Tibial nerve (tissue), 4 donors: ENCODE measurements around the gene MAP3K19. TPM values are rescaled to one million over a fixed set of nuclear protein-coding genes. Genes with fewer than 3 reads are reported as not detected.

Experiments used
- DNase-seq, 2 donors: peaks; one replicate each; pipeline ENCODE4 v3.0.0-alpha.2; 2019; ENCODE audit warnings: low spot score in 2 of 2
- H3K27ac ChIP-seq, 4 donors: fragments of 200-600 bp; sonication (generic) in 3 of 4; one replicate each; pipeline ENCODE4 v1.5.1; 2017 to 2019; ENCODE audit warnings: mild to moderate bottlenecking in 1 of 4
- H3K27me3 ChIP-seq, 2 donors: fragments of 200-600 bp; sonication (generic) in 1 of 2; one replicate each; pipeline versions ENCODE4 v1.5.1 to v1.6.0; 2017 to 2019
- H3K36me3 ChIP-seq, 3 donors: fragments of 200-600 bp; sonication (generic); one replicate each; pipeline ENCODE4 v1.5.1; 2018 to 2019
- H3K4me1 ChIP-seq, 4 donors: fragments of 200-600 bp; sonication (generic) in 3 of 4; one replicate each; pipeline ENCODE4 v1.5.1; 2017 to 2019
- H3K4me3 ChIP-seq, 4 donors: fragments of 200-600 bp; sonication (generic) in 3 of 4; one replicate each; pipeline ENCODE4 v1.5.1; 2017 to 2019; ENCODE audit warnings: mild to moderate bottlenecking in 1 of 4, moderate library complexity in 1 of 4
- H3K9me3 ChIP-seq, 4 donors: fragments of 200-600 bp; sonication (generic) in 3 of 4; one replicate each; pipeline ENCODE4 v1.5.1; 2017 to 2019
- EP300 ChIP-seq, 2 donors: sonication (generic); formaldehyde crosslinking; IDR thresholded peaks; one replicate each; pipeline ENCODE4 v1.6.1; 2017; ENCODE audit warnings: antibody characterized with exemption in 2 of 2, mild to moderate bottlenecking in 1 of 2
- POLR2A ChIP-seq, 2 donors: fragments of 450-650 bp; IDR thresholded peaks; one replicate each; pipeline ENCODE4 v1.6.1; 2017; ENCODE audit warnings: antibody characterized with exemption in 2 of 2, mild to moderate bottlenecking in 2 of 2, moderate library complexity in 2 of 2
- WGBS, 2 donors: methylation state at CpG; one replicate each; pipeline ENCODE4 v1.1.5; 2018; 5-methylcytosine and 5-hydroxymethylcytosine counted together
- total RNA-seq, 4 donors: library from RNA; depleted of rRNA; stranded (reverse); fragments of >200 nt; gene quantifications; one replicate each; pipeline ENCODE4 v1.1.0, GENCODE V29; 2016
- TF ChIP-seq, protein P1 (sequence below), 5 experiments: fragments of 200-600 bp in 3 of 5; fragments of 450-650 bp in 2 of 5; sonication (generic) in 3 of 5; IDR thresholded peaks; one replicate each; pipeline ENCODE4 v1.5.1; 2016 to 2019; ENCODE audit warnings: antibody characterized with exemption in 5 of 5, mild to moderate bottlenecking in 3 of 5, moderate library complexity in 2 of 5

Gene MAP3K19
- total RNA-seq, 4 donors from 2014 or later = not detected

DNA sequence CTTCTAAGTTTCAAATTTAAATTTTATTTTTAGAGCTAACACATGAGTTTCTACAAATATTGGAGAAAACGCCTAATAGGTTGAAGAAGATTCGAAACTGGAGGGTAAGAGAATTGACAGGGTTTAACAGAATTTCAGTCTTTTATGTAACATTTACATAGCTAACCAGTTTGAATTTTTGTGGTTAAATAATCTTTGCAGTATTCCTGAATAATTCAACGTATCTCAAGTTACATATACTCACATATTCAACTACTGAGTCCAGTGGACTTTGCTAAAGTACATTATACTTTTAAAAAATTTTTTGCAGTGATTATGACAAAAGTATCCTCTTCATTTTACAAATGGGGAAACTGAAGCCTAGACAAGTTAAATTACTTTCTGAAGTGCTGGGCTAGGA, 94.6 kb downstream of the MAP3K19 start:
- Histone ChIP-seq H3K27ac (no peak overlapping the region), H3K4me3 (no peak overlapping the region), H3K27me3 (no peaks in the 10 kb centered on the region), H3K4me1 (no peaks in the 10 kb centered on the region), H3K36me3 (peaks cover 0 to 82% (median 0%) of the 10 kb centered on the region in 3 donors), H3K9me3 (no peaks in the 10 kb centered on the region)
- TF ChIP-seq EP300 (IDR thresholded peaks at IDR 0.05) (no peak), POLR2A (IDR thresholded peaks at IDR 0.05) (no peak)
- TF ChIP-seq, protein P1, sequence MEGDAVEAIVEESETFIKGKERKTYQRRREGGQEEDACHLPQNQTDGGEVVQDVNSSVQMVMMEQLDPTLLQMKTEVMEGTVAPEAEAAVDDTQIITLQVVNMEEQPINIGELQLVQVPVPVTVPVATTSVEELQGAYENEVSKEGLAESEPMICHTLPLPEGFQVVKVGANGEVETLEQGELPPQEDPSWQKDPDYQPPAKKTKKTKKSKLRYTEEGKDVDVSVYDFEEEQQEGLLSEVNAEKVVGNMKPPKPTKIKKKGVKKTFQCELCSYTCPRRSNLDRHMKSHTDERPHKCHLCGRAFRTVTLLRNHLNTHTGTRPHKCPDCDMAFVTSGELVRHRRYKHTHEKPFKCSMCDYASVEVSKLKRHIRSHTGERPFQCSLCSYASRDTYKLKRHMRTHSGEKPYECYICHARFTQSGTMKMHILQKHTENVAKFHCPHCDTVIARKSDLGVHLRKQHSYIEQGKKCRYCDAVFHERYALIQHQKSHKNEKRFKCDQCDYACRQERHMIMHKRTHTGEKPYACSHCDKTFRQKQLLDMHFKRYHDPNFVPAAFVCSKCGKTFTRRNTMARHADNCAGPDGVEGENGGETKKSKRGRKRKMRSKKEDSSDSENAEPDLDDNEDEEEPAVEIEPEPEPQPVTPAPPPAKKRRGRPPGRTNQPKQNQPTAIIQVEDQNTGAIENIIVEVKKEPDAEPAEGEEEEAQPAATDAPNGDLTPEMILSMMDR (IDR thresholded peaks at IDR 0.05) = no peak
- no peak for DNase-seq
- WGBS, 2 donors = 90 to 93% methylated on average over 3 of the region's 3 CpGs

DNA sequence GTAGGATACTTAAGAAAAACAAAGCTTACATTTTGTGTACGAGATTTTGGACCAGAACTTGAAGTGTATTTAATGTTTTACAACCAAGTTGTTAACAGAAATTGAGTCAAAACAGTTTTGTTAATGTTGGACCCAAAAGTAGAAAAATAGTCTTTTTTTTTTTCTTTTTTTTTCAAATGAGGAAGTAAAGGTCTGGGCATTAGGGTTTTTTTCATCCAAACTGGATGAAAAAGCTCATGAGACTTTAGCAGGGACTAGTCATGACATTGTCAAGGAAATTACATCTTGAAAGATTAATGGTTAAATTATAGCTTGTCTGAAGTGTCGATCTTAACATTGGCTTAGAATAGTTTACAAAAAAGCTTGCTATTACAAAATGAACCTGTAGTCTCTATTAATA, 96.4 kb downstream of the MAP3K19 start:
- DNase-seq = no peak
- 81 to 89% methylated on average over 2 of the region's 2 CpGs for WGBS, 2 donors
- Histone ChIP-seq H3K36me3 (peaks cover 0 to 94% (median 0%) of the 10 kb centered on the region in 3 donors), H3K9me3 (no peaks in the 10 kb centered on the region), H3K27ac (no peak overlapping the region), H3K27me3 (no peaks in the 10 kb centered on the region), H3K4me1 (no peaks in the 10 kb centered on the region), H3K4me3 (no peak overlapping the region)
- TF ChIP-seq, protein P1 (IDR thresholded peaks at IDR 0.05) = no peak
- no peak for TF ChIP-seq POLR2A (IDR thresholded peaks at IDR 0.05)

DNA sequence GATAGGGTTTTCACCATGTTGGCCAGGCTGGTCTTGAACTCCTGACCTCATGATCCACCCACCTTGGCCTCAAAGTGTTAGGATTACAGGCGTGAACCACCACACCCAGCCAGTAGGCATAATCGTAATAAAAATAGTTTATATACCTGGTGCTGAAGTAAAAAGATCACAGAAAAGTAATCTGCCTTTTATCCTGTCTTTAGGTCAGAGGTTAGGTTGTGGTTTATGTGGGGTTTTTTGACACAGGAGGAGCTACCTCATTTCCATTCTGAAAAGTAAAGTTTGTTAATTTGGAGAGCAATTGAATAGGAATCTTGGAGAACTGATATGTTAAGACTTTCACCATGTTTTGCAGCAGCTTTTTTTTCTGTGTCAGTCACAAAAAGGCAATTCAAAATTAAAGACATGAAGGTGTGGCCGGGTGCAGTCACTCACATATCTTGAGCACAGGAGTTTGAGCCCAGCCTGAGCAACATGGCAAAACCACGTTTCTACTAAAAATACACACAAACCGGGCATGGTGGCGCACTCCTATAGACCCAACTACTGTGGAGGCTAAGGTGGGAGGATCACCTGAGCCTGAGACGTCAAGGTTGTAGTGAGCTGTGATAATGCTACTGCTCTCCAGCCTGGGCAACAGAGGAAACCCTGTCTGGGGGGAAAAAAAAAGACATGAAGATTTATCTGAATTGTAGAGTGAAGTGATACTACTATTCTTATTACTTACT, 97.1 kb downstream of the MAP3K19 start:
- Histone ChIP-seq H3K4me3 (no peak overlapping the region), H3K9me3 (no peaks in the 10 kb centered on the region), H3K4me1 (no peaks in the 10 kb centered on the region), H3K36me3 (peaks cover 0 to 93% (median 3%) of the 10 kb centered on the region in 3 donors), H3K27ac (no peak overlapping the region), H3K27me3 (no peaks in the 10 kb centered on the region)
- TF ChIP-seq EP300 (IDR thresholded peaks at IDR 0.05) (no peak), POLR2A (IDR thresholded peaks at IDR 0.05) (no peak)
- TF ChIP-seq, protein P1 (IDR thresholded peaks at IDR 0.05) = no peak
- DNase-seq = no peak
- 88 to 90% methylated on average over 7 of the region's 7 CpGs for WGBS, 2 donors

DNA sequence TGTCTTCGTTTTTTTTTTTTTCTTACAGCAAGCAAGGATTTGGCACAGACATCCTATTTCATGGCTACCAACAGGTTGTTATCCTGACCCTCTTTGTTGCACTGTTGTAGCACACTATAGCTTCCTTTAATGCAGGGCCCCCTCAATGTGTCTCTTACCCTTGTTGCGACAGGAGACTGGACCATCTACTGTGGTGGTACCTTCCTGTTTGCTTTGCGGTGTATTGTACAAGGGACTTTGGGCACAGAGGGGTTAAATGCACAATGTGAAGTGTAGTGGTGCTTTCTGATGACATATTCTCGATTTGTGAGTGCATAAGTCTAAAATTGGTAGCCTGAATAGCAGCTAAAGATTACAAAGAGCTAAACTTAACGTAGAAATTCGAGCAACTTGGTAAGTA, 101.2 kb downstream of the MAP3K19 start:
- 80 to 82% methylated on average over 6 of the region's 6 CpGs for WGBS, 2 donors
- TF ChIP-seq POLR2A (IDR thresholded peaks at IDR 0.05) (no peak), EP300 (IDR thresholded peaks at IDR 0.05) (no peak)
- TF ChIP-seq, protein P1 (IDR thresholded peaks at IDR 0.05) = no peak
- Histone ChIP-seq H3K36me3 (peaks cover 0 to 74% (median 7%) of the 10 kb centered on the region in 3 donors), H3K27ac (no peak overlapping the region), H3K9me3 (no peaks in the 10 kb centered on the region), H3K27me3 (no peaks in the 10 kb centered on the region), H3K4me3 (no peak overlapping the region), H3K4me1 (no peaks in the 10 kb centered on the region)
- DNase-seq = no peak

DNA sequence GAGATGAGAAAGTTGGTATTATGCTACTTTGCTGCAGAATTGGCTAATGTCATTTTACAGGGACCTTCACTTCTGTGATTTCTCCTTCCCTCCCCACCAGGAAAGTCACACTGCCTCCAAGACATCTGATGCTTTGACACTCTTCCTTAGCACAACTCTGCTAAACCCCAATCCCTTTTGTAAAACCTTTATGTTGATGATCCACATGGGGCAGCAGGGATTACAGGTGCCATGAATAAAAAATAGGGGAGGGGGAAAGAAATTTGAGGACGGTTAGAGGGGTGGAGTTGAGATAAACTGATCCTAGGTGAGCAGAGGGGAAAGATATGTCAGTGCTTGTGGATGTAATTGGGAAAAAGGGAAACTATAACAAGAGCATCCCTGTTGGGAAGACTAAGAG, 102.3 kb downstream of the MAP3K19 start:
- H3K36me3 ChIP-seq = peaks cover 0 to 74% (median 8%) of the 10 kb centered on the region in 3 donors
- H3K27me3 ChIP-seq = no peaks in the 10 kb centered on the region
- TF ChIP-seq EP300 (IDR thresholded peaks at IDR 0.05) (no peak), POLR2A (IDR thresholded peaks at IDR 0.05) (no peak)
- TF ChIP-seq, protein P1 (IDR thresholded peaks at IDR 0.05) = no peak
- no peaks in the 10 kb centered on the region for H3K4me1 ChIP-seq
- H3K4me3 ChIP-seq = no peak overlapping the region
- H3K27ac ChIP-seq = no peak overlapping the region
- no peak for DNase-seq
- 74 to 81% methylated on average over 1 of the region's 1 CpG for WGBS, 2 donors
- no peaks in the 10 kb centered on the region for H3K9me3 ChIP-seq
